Measurements from ENCODE around the gene SF3A2.

SF3A2 gene

GRCh38 chr19:2210987-2211740, 25.5 kb upstream of the SF3A2 start:
- H3K36me3 ChIP-seq (replicated peaks in 1 of 2; ENCODE audit: control insufficient read depth in 2 of 2, insufficient read depth in 2 of 2, low read length in 2 of 2): peaks cover 61 to 100% of the 10 kb centered on the region in 2 donors
- no peak overlapping the region for H4K8ac ChIP-seq (ENCODE audit: low read depth, low read length)
- H4K91ac ChIP-seq (ENCODE audit: low read depth, low read length, poor library complexity): no peak overlapping the region
- H3K4me3 ChIP-seq (ENCODE audit: low read length in 2 of 2): peak overlapping the region in 1 of 2 donors; percentile 20
- H3K4me1 ChIP-seq (ENCODE audit: control insufficient read depth in 2 of 2, insufficient read depth in 1 of 2, low read depth in 1 of 2, low read length in 2 of 2): peaks cover 0 to 9% of the 10 kb centered on the region in 2 donors
- H2BK15ac ChIP-seq (ENCODE audit: low read length): no peak overlapping the region
- peak overlapping the region; percentile 43 for H3K23ac ChIP-seq (ENCODE audit: low read depth, low read length, poor library complexity)
- no peak overlapping the region for H3K18ac ChIP-seq (ENCODE audit: low read length)
- peaks cover 18% of the 10 kb centered on the region for H3K79me1 ChIP-seq (ENCODE audit: low read depth, low read length)
- no peak overlapping the region for H2BK5ac ChIP-seq (ENCODE audit: low read length)
- H3K27ac ChIP-seq (replicated peaks; ENCODE audit: low read length): no peak overlapping the region
- no peak overlapping the region for H3K4me2 ChIP-seq (ENCODE audit: insufficient read depth, low read length, poor library complexity, severe bottlenecking)
- no CpG with 5 or more reads among the region's 33 CpGs for WGBS, 2 donors (ENCODE audit: extremely low coverage in 2 of 2, insufficient read length in 2 of 2, insufficient replicate concordance in 1 of 2)
- no peak overlapping the region for H3K4ac ChIP-seq (ENCODE audit: low read length)
- no peaks in the 10 kb centered on the region for H3K27me3 ChIP-seq (ENCODE audit: control insufficient read depth in 3 of 3, insufficient read depth in 3 of 3, low read depth in 1 of 3, low read length in 3 of 3)
- no peak overlapping the region for H2BK12ac ChIP-seq (ENCODE audit: low read length)
- no peak overlapping the region for H3K14ac ChIP-seq (ENCODE audit: low read length)
- peaks cover 0 to 3% of the 10 kb centered on the region in 2 donors for H3K9me3 ChIP-seq (replicated peaks in 1 of 2; ENCODE audit: control insufficient read depth in 2 of 2, insufficient read depth in 1 of 2, low read depth in 1 of 2, low read length in 2 of 2)
- H2AFZ ChIP-seq (ENCODE audit: low read length): no peak overlapping the region
- H3K9ac ChIP-seq (ENCODE audit: low read depth, low read length, poor library complexity): peak overlapping the region; percentile 81
- no peak overlapping the region for H2BK120ac ChIP-seq (ENCODE audit: low read depth, low read length)
- H2AK5ac ChIP-seq (ENCODE audit: low read depth, low read length): no peak overlapping the region
- no peak for DNase-seq (ENCODE audit: low spot score)

DNA sequence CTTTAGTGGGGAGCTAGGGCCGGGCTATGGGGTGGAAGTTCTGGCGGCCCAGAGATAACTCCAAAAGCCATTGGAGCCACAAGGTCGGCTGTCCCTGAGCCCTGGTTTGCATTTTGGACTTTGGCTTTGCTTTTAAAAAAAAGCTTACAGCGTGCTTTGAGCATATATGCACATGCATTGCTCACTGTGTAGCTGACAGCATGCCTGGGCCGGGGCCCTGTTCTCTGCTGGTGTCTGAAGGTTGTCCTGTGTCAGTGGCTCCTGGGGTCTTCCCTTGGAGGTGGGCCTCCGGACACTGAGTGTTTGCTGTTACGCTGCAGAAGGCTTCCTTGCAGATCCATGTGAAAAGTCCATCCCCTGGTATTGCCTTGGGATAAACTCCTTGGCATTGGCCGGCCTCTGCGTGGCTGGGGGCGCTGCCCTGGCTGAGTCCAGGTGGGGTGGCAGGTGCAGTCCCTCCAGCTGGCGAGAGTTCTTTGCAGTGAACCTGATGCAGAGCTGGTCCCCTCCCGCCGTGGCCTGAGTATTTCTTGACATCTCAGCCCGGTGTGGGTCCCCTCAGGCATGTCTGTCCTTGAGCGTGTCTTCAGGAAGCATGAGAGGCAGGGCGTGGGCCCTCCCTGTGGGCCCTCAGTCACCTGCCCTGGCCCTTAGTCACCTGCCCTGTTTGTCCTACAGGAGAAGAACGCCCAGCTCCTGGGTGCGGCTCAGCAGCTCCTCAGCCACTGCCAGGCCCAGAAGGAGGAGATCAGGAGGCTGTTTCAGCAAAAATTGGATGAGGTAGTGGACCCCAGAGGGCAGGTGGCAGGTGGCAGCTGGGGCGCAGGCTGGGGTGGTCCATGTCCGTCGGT, 23.5 kb upstream of the SF3A2 start:
- Histone ChIP-seq H2AK5ac (ENCODE audit: low read depth, low read length) (no peak overlapping the region), H3K4me3 (ENCODE audit: low read length in 2 of 2) (no peak overlapping the region), H3K4me1 (ENCODE audit: control insufficient read depth in 2 of 2, insufficient read depth in 1 of 2, low read depth in 1 of 2, low read length in 2 of 2) (peaks cover 0 to 6% of the 10 kb centered on the region in 2 donors), H2BK5ac (ENCODE audit: low read length) (no peak overlapping the region), H3K23ac (ENCODE audit: low read depth, low read length, poor library complexity) (no peak overlapping the region), H2BK12ac (ENCODE audit: low read length) (no peak overlapping the region), H3K27ac (replicated peaks; ENCODE audit: low read length) (no peak overlapping the region), H3K79me1 (ENCODE audit: low read depth, low read length) (peaks cover 18% of the 10 kb centered on the region), H2AFZ (ENCODE audit: low read length) (no peak overlapping the region), H3K9ac (ENCODE audit: low read depth, low read length, poor library complexity) (no peak overlapping the region), H4K91ac (ENCODE audit: low read depth, low read length, poor library complexity) (no peak overlapping the region), H2BK15ac (ENCODE audit: low read length) (no peak overlapping the region), H3K4me2 (ENCODE audit: insufficient read depth, low read length, poor library complexity, severe bottlenecking) (no peak overlapping the region), H4K8ac (ENCODE audit: low read depth, low read length) (no peak overlapping the region), H3K18ac (ENCODE audit: low read length) (no peak overlapping the region), H3K9me3 (replicated peaks in 1 of 2; ENCODE audit: control insufficient read depth in 2 of 2, insufficient read depth in 1 of 2, low read depth in 1 of 2, low read length in 2 of 2) (peaks cover 0 to 3% of the 10 kb centered on the region in 2 donors), H3K4ac (ENCODE audit: low read length) (no peak overlapping the region), H3K36me3 (replicated peaks in 1 of 2; ENCODE audit: control insufficient read depth in 2 of 2, insufficient read depth in 2 of 2, low read length in 2 of 2) (peaks cover 70 to 100% of the 10 kb centered on the region in 2 donors), H3K27me3 (ENCODE audit: control insufficient read depth in 3 of 3, insufficient read depth in 3 of 3, low read depth in 1 of 3, low read length in 3 of 3) (no peaks in the 10 kb centered on the region), H2BK120ac (ENCODE audit: low read depth, low read length) (no peak overlapping the region), H3K14ac (ENCODE audit: low read length) (no peak overlapping the region)
- no CpG with 5 or more reads among the region's 21 CpGs for WGBS, 2 donors (ENCODE audit: extremely low coverage in 2 of 2, insufficient read length in 2 of 2, insufficient replicate concordance in 1 of 2)
- no peak for DNase-seq (ENCODE audit: low spot score)

- peaks cover 71 to 96% of the 10 kb centered on the region in 2 donors for H3K36me3 ChIP-seq (replicated peaks in 1 of 2; ENCODE audit: control insufficient read depth in 2 of 2, insufficient read depth in 2 of 2, low read length in 2 of 2)
- no peak overlapping the region for H2BK5ac ChIP-seq (ENCODE audit: low read length)
- H2BK120ac ChIP-seq (ENCODE audit: low read depth, low read length): no peak overlapping the region
- peaks cover 0 to 3% of the 10 kb centered on the region in 2 donors for H3K9me3 ChIP-seq (replicated peaks in 1 of 2; ENCODE audit: control insufficient read depth in 2 of 2, insufficient read depth in 1 of 2, low read depth in 1 of 2, low read length in 2 of 2)
- H2BK12ac ChIP-seq (ENCODE audit: low read length): no peak overlapping the region
- H3K27ac ChIP-seq (replicated peaks; ENCODE audit: low read length): no peak overlapping the region
- no peak overlapping the region for H3K4ac ChIP-seq (ENCODE audit: low read length)
- peaks cover 18% of the 10 kb centered on the region for H3K79me1 ChIP-seq (ENCODE audit: low read depth, low read length)
- no peak overlapping the region for H2BK15ac ChIP-seq (ENCODE audit: low read length)
- H3K4me1 ChIP-seq (ENCODE audit: control insufficient read depth in 2 of 2, insufficient read depth in 1 of 2, low read depth in 1 of 2, low read length in 2 of 2): no peaks in the 10 kb centered on the region
- H3K27me3 ChIP-seq (ENCODE audit: control insufficient read depth in 3 of 3, insufficient read depth in 3 of 3, low read depth in 1 of 3, low read length in 3 of 3): no peaks in the 10 kb centered on the region
- no peak for DNase-seq (ENCODE audit: low spot score)
- no peak overlapping the region for H2AK5ac ChIP-seq (ENCODE audit: low read depth, low read length)
- no peak overlapping the region for H3K4me3 ChIP-seq (ENCODE audit: low read length in 2 of 2)
- H3K18ac ChIP-seq (ENCODE audit: low read length): no peak overlapping the region
- H3K9ac ChIP-seq (ENCODE audit: low read depth, low read length, poor library complexity): peak overlapping the region; percentile 60
- H3K4me2 ChIP-seq (ENCODE audit: insufficient read depth, low read length, poor library complexity, severe bottlenecking): no peak overlapping the region
- H3K14ac ChIP-seq (ENCODE audit: low read length): no peak overlapping the region
- WGBS, 2 donors (ENCODE audit: extremely low coverage in 2 of 2, insufficient read length in 2 of 2, insufficient replicate concordance in 1 of 2): no CpG with 5 or more reads among the region's 26 CpGs
- H2AFZ ChIP-seq (ENCODE audit: low read length): no peak overlapping the region
- H3K23ac ChIP-seq (ENCODE audit: low read depth, low read length, poor library complexity): peak overlapping the region; percentile 43
- H4K8ac ChIP-seq (ENCODE audit: low read depth, low read length): no peak overlapping the region
- H4K91ac ChIP-seq (ENCODE audit: low read depth, low read length, poor library complexity): no peak overlapping the region
Measured at GRCh38 chr19:2213799-2214198, 22.8 kb upstream of the SF3A2 start.

DNA sequence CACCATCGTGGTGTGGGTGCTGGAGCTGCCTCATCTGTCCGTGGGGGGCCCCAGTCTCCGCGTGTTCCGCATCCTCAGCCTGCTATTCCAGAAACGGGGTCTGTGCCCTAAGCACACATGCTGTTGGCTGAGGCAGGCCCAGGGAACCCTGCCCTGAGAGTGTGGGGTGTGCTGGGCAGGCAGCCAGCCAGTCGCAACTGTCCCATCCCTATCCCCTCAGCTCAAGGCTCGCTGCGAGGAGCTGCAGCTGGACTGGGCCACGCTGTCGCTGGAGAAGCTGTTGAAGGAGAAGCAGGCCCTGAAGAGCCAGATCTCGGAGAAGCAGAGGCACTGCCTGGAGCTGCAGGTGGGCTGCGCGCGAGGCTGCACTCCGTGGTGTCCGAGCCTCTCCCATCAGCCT, 22.4 kb upstream of the SF3A2 start:
- peaks cover 0 to 3% of the 10 kb centered on the region in 2 donors for H3K9me3 ChIP-seq (replicated peaks in 1 of 2; ENCODE audit: control insufficient read depth in 2 of 2, insufficient read depth in 1 of 2, low read depth in 1 of 2, low read length in 2 of 2)
- H2BK120ac ChIP-seq (ENCODE audit: low read depth, low read length): no peak overlapping the region
- no peak overlapping the region for H3K14ac ChIP-seq (ENCODE audit: low read length)
- H3K4me2 ChIP-seq (ENCODE audit: insufficient read depth, low read length, poor library complexity, severe bottlenecking): no peak overlapping the region
- no peak overlapping the region for H4K8ac ChIP-seq (ENCODE audit: low read depth, low read length)
- H3K4me1 ChIP-seq (ENCODE audit: control insufficient read depth in 2 of 2, insufficient read depth in 1 of 2, low read depth in 1 of 2, low read length in 2 of 2): no peaks in the 10 kb centered on the region
- DNase-seq (ENCODE audit: low spot score): no peak
- peak overlapping the region in 1 of 2 donors; percentile 43 for H3K4me3 ChIP-seq (ENCODE audit: low read length in 2 of 2)
- H3K27ac ChIP-seq (replicated peaks; ENCODE audit: low read length): no peak overlapping the region
- H3K4ac ChIP-seq (ENCODE audit: low read length): no peak overlapping the region
- no peak overlapping the region for H2BK5ac ChIP-seq (ENCODE audit: low read length)
- no peak overlapping the region for H2AFZ ChIP-seq (ENCODE audit: low read length)
- peaks cover 71 to 96% of the 10 kb centered on the region in 2 donors for H3K36me3 ChIP-seq (replicated peaks in 1 of 2; ENCODE audit: control insufficient read depth in 2 of 2, insufficient read depth in 2 of 2, low read length in 2 of 2)
- no CpG with 5 or more reads among the region's 17 CpGs for WGBS, 2 donors (ENCODE audit: extremely low coverage in 2 of 2, insufficient read length in 2 of 2, insufficient replicate concordance in 1 of 2)
- H2BK12ac ChIP-seq (ENCODE audit: low read length): peak overlapping the region; percentile 75
- H3K23ac ChIP-seq (ENCODE audit: low read depth, low read length, poor library complexity): peak overlapping the region; percentile 73
- H2BK15ac ChIP-seq (ENCODE audit: low read length): no peak overlapping the region
- H4K91ac ChIP-seq (ENCODE audit: low read depth, low read length, poor library complexity): no peak overlapping the region
- peak overlapping the region; percentile 17 for H3K18ac ChIP-seq (ENCODE audit: low read length)
- no peaks in the 10 kb centered on the region for H3K27me3 ChIP-seq (ENCODE audit: control insufficient read depth in 3 of 3, insufficient read depth in 3 of 3, low read depth in 1 of 3, low read length in 3 of 3)
- H3K79me1 ChIP-seq (ENCODE audit: low read depth, low read length): peaks cover 18% of the 10 kb centered on the region
- H2AK5ac ChIP-seq (ENCODE audit: low read depth, low read length): peak overlapping the region; percentile 56
- H3K9ac ChIP-seq (ENCODE audit: low read depth, low read length, poor library complexity): peak overlapping the region; percentile 60
